MCF 10A (cell line): ENCODE results near the gene ARHGAP25. TPM values are rescaled to one million over a fixed set of nuclear protein-coding genes. Genes with fewer than 3 reads are reported as not detected.

ENCODE experiments used
- BruUV-seq: library from RNA; stranded (reverse); fragments of 400-500 nt; replicated peaks from 2 replicates; lab custom pipeline; 2021; lab: Mats Ljungman, UMichigan
- CTCF ChIA-PET: fragments of 300-600 bp; sonication (Branson Sonifier 250); formaldehyde crosslinking; extraction: SDS; loops from one replicate; lab custom pipeline; 2021; ENCODE audit warnings: antibody characterized with exemption, inconsistent platforms; lab: Yijun Ruan, JAX
- POLR2A ChIA-PET: fragments of 300-600, 350-650 bp; sonication (Branson Sonifier 250); formaldehyde crosslinking; extraction: SDS; loops from one replicate; lab custom pipeline; 2020; ENCODE audit warnings: antibody characterized with exemption, inconsistent platforms; lab: Yijun Ruan, JAX
- DNase-seq: peaks from one replicate; pipeline ENCODE4 v3.0.0-alpha.2; 2018; ENCODE audit not compliant: unreplicated experiment
- H3K27ac Mint-ChIP-seq: one replicate; pipeline ENCODE4 v1.8.0; 2022; ENCODE audit warnings: mild to moderate bottlenecking, low read depth, mixed read lengths; ENCODE audit not compliant: unreplicated experiment
- H3K27me3 Mint-ChIP-seq: one replicate; pipeline ENCODE4 v1.8.0; 2022; ENCODE audit warnings: mixed read lengths; ENCODE audit not compliant: insufficient read depth, unreplicated experiment
- H3K36me3 Mint-ChIP-seq: one replicate; pipeline ENCODE4 v1.8.0; 2022; ENCODE audit warnings: mild to moderate bottlenecking, moderate library complexity, mixed read lengths; ENCODE audit not compliant: insufficient read depth, unreplicated experiment
- H3K4me1 Mint-ChIP-seq: one replicate; pipeline ENCODE4 v1.8.0; 2022; ENCODE audit warnings: mixed read lengths; ENCODE audit not compliant: insufficient read depth, unreplicated experiment
- H3K4me3 Mint-ChIP-seq: one replicate; pipeline ENCODE4 v1.8.0; 2022; ENCODE audit warnings: mild to moderate bottlenecking, moderate library complexity, mixed read lengths; ENCODE audit not compliant: unreplicated experiment
- H3K9me3 Mint-ChIP-seq: one replicate; pipeline ENCODE4 v1.8.0; 2022; ENCODE audit warnings: mixed read lengths; ENCODE audit not compliant: unreplicated experiment
- intact Hi-C: fragments of 100-400 bp; cut with micrococcal nuclease; formaldehyde crosslinking; loops from 2 replicates; pipeline ENCODE4 v1.14.1; 2022
- total RNA-seq: library from RNA; stranded (reverse); gene quantifications from 2 replicates; pipeline ENCODE4 v1.2.3, GENCODE V29; 2022
- TF ChIP-seq, protein P1 (sequence below): fragments of 200-600 bp; IDR thresholded peaks from one replicate; pipeline ENCODE4 v1.8.0; 2022; ENCODE audit warnings: antibody characterized with exemption, mild to moderate bottlenecking; ENCODE audit not compliant: unreplicated experiment

The ARHGAP25 gene
- total RNA-seq, 1 experiment from 2014 or later, result 0.93 TPM

DNA sequence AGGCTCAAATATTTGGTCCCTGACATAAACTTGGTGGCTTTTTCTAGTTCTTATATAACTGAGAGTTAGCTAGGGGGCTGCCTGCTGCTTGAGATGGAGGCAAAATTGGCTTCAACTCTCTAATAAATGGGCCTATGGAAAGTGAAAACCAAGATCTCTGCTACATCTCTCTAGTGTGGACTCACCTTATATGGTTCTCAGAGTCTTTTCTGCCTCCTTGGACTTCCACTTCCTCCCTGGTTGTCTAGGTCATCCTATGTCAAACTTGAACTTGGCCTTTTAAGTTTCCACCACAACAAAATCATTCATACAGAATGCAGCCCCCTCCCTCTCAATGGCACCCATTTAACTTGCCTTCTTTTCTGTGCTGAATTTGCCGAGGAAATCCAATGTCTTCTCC, 23.9 kb upstream of the ARHGAP25 start:
- no peak for DNase-seq
- no peak overlapping the region for H3K27ac Mint-ChIP-seq
- H3K9me3 Mint-ChIP-seq, result no peaks in the 10 kb centered on the region
- H3K27me3 Mint-ChIP-seq, result peaks cover 40% of the 10 kb centered on the region
- no peak overlapping the region for H3K4me3 Mint-ChIP-seq
- TF ChIP-seq, protein P1, sequence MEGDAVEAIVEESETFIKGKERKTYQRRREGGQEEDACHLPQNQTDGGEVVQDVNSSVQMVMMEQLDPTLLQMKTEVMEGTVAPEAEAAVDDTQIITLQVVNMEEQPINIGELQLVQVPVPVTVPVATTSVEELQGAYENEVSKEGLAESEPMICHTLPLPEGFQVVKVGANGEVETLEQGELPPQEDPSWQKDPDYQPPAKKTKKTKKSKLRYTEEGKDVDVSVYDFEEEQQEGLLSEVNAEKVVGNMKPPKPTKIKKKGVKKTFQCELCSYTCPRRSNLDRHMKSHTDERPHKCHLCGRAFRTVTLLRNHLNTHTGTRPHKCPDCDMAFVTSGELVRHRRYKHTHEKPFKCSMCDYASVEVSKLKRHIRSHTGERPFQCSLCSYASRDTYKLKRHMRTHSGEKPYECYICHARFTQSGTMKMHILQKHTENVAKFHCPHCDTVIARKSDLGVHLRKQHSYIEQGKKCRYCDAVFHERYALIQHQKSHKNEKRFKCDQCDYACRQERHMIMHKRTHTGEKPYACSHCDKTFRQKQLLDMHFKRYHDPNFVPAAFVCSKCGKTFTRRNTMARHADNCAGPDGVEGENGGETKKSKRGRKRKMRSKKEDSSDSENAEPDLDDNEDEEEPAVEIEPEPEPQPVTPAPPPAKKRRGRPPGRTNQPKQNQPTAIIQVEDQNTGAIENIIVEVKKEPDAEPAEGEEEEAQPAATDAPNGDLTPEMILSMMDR, result no peak
- POLR2A ChIA-PET, result interaction anchor here (1.3 kb wide), 1 partner anchor 214 kb away, joined by 4 read pairs; no protein-coding TSS in a partner anchor
- no peaks in the 10 kb centered on the region for H3K4me1 Mint-ChIP-seq
- CTCF ChIA-PET, result interaction anchor here (0.6 to 8.2 kb wide), 15 partner anchors 8 to 245 kb away, joined by 3 to 139 read pairs (median 5); partner anchors contain the start of genes APLF and FBXO48
- H3K36me3 Mint-ChIP-seq, result no peaks in the 10 kb centered on the region
- intact Hi-C loops, result no loop called here
- BruUV-seq, result no TSS peak

DNA sequence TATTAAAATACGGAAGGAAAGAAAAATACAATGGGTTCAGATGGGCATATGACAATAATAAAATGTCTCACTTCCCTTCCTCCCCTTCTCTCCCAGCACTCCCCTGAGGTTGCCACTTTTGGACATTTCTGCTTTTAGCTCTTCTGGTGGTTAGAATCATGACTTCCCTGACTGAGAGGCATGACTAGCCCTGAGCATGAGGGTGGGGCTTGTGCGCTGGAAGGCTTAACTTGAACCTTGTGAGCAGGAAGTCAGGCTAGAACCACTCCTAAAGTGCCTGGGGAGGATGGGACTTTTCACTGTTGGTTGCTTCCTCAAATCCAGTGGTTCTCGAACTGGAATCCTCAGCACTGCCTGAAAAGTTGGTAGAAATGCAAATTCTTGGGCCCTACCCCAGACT, 19.7 kb upstream of the ARHGAP25 start:
- TF ChIP-seq, protein P1, result no peak
- POLR2A ChIA-PET, result no interaction called here
- Mint-ChIP-seq H3K27me3 (peaks cover 22% of the 10 kb centered on the region), H3K36me3 (no peaks in the 10 kb centered on the region), H3K4me3 (no peak overlapping the region), H3K4me1 (no peaks in the 10 kb centered on the region), H3K27ac (no peak overlapping the region), H3K9me3 (no peaks in the 10 kb centered on the region)
- DNase-seq, result no peak
- no TSS peak for BruUV-seq
- intact Hi-C loops, result loop anchor here (1.0 kb wide), 2 partner anchors 228 to 252 kb away; no protein-coding TSS in a partner anchor
- CTCF ChIA-PET, result interaction anchor here (0.6 to 8.2 kb wide), 7 partner anchors 9 to 251 kb away, joined by 3 to 139 read pairs (median 3); no protein-coding TSS in a partner anchor

DNA sequence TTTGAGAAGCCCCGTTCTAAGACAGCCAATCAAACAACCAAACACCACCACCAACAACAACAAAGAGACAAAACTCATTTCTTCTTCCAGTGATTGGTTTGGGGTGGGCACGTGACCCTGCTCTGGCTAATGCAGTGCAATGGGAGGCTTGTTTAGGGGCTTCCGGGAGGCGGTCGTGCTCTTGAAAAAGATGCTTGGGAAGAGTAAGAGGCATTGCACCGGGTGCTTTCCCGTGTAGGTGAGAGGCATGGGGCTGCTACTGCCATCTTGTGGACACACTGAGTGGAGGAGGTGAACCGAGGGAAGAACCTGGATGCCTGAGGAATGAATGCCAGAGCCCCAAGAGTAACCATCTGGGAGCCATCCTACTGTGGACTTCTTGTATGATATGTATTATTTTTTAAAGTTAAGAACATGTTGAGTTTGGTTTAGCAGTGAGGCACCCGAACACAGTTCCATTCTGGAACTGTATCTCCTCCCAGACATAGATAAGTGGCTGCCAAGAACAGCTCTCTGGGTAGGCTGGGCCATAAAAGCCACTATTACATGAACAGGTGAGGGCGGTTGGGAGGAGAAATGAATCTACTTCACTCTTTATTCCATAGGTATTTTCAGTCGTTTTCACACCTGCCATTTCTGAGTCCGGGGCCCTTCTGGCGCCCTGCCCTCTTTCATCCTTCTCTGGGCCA, 19.1 kb upstream of the ARHGAP25 start:
- intact Hi-C loops, result loop anchor here (1.0 kb wide), 2 partner anchors 228 to 252 kb away; no protein-coding TSS in a partner anchor
- Mint-ChIP-seq H3K27ac (no peak overlapping the region), H3K4me3 (no peak overlapping the region), H3K36me3 (no peaks in the 10 kb centered on the region), H3K27me3 (peaks cover 22% of the 10 kb centered on the region), H3K9me3 (no peaks in the 10 kb centered on the region), H3K4me1 (no peaks in the 10 kb centered on the region)
- TF ChIP-seq, protein P1, result peak; percentile 79
- ChIA-PET CTCF (interaction anchor here (0.6 to 1.9 kb wide), 18 partner anchors 11 to 254 kb away, joined by 3 to 15 read pairs (median 4); partner anchors contain the start of genes APLF and FBXO48), POLR2A (interaction anchor here (1.1 to 1.2 kb wide), 2 partner anchors 227 to 246 kb away, joined by 3 to 4 read pairs; no protein-coding TSS in a partner anchor)
- no TSS peak for BruUV-seq
- DNase-seq, result peak; percentile 79

DNA sequence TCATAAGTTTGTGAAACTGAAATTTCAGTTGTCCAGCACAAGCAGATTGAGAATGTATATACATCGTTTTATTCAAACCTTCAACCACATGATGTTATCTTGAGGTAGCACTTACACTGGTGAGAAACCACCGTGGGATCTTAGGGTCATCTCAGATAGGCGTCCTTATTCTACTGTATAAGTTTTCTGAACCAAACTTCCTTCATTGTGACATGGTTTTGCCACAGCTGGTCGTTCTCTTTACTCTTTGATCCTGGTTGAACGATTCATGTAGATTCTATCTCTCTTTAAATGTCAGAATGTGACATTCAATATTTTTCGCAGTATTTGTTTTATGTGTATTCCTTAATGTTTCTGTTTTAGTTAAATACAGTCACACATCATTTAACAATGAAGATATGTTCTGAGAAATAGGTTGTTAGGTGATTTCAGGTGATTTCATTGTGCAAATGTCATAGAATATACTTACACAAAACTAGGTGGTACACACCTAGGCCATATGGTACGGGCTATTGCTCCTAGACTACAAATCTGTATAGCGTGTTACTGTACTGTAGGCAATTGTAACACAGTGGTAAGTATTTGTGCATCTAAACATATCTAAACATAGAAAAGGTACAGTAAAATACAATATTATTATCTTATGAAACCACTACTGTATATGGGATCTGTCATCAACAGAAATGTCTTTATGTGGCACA, 17.9 kb upstream of the ARHGAP25 start:
- no peak for DNase-seq
- BruUV-seq, result no TSS peak
- peaks cover 22% of the 10 kb centered on the region for H3K27me3 Mint-ChIP-seq
- H3K4me1 Mint-ChIP-seq, result peaks cover 5% of the 10 kb centered on the region
- intact Hi-C loops, result no loop called here
- no peaks in the 10 kb centered on the region for H3K36me3 Mint-ChIP-seq
- CTCF ChIA-PET, result interaction anchor here (0.6 to 1.7 kb wide), 13 partner anchors 9 to 255 kb away, joined by 3 to 15 read pairs (median 4); partner anchors contain the start of genes APLF and FBXO48
- TF ChIP-seq, protein P1, result no peak
- no peaks in the 10 kb centered on the region for H3K9me3 Mint-ChIP-seq
- H3K27ac Mint-ChIP-seq, result no peak overlapping the region
- no peak overlapping the region for H3K4me3 Mint-ChIP-seq
- POLR2A ChIA-PET, result interaction anchor here (1.1 to 1.2 kb wide), 3 partner anchors 229 to 253 kb away, joined by 3 to 4 read pairs (median 4); no protein-coding TSS in a partner anchor
